Measurements from ENCODE around the gene EPHA1. TPM values are rescaled to one million over a fixed set of nuclear protein-coding genes. Genes with fewer than 3 reads are reported as not detected.

The EPHA1 gene
- total and polyA plus RNA-seq, 3 donors from 2014 or later: 5.9 to 9.8 (median 8.5) TPM

DNA sequence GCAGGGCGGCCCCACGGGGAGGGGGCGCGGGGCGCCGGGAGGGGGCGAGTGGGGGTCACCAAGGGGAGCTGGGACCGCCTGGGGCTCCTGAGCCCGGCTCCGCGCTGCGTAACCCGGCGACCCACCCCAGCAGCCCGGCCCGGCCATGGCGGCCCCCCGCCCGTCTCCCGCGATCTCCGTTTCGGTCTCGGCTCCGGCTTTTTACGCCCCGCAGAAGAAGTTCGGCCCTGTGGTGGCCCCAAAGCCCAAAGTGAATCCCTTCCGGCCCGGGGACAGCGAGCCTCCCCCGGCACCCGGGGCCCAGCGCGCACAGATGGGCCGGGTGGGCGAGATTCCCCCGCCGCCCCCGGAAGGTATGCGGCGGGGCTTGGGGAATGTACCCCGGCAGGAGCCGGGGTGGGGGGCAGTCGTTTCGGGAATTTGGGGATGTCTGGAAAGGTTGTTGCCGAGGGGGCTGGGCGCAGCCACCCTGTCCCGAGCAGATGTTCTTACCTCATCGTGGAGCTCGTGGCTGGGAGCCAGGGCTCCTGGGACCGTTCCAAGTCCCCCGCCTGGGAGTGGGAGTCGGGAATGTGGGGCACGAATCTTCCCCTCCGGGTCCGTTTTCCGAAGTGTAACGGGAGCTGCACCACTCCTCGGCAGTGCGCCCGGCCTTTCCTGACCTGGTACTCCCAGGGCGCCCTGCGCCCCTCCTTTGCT is 27.1 kb downstream of the EPHA1 start:
- Histone ChIP-seq H3K4me3 (peak overlapping the region; percentile 93 to 98), H3K27ac (peak overlapping the region; percentile 90 to 99), H3K27me3 (no peaks in the 10 kb centered on the region), H3K4me1 (peaks cover 46% of the 10 kb centered on the region), H3K36me3 (ENCODE audit: low read depth, missing control alignments) (no peaks in the 10 kb centered on the region), H3K9me3 (no peaks in the 10 kb centered on the region)
- intact Hi-C loops (cut with DNase I; ENCODE audit: low total_unique reads): no loop called here
- peak; percentile 79 for DNase-seq
- TF ChIP-seq CTCF (IDR thresholded peaks at IDR 0.05): no peak
- TF ChIP-seq POLR2A (IDR thresholded peaks at IDR 0.05): no peak
- 1% methylated on average over 19 to 58 of the region's 64 CpGs for WGBS, 2 donors

GRCh38 chr7:143380646-143381426 is 27.8 kb downstream of the EPHA1 start, which contains the start of gene ZYX:
Gene ZYX, plus strand, starts transcription at chr7:143381345. Its CDS starts 227 bp downstream, at chr7:143381572.
- Histone ChIP-seq H3K36me3 (ENCODE audit: low read depth, missing control alignments) (no peaks in the 10 kb centered on the region), H3K4me1 (peaks cover 45% of the 10 kb centered on the region), H3K4me3 (peak within 1 kb of the TSS; percentile 93 to 98), H3K27ac (peak within 1 kb of the TSS; percentile 90 to 99), H3K9me3 (no peaks in the 10 kb centered on the region), H3K27me3 (no peaks in the 10 kb centered on the region)
- intact Hi-C loops (cut with DNase I; ENCODE audit: low total_unique reads): no loop called here
- peak; percentile 96 for DNase-seq
- TF ChIP-seq POLR2A (IDR thresholded peaks at IDR 0.05) (no peak), CTCF (IDR thresholded peaks at IDR 0.05) (no peak)
- 0 to 1% methylated on average over 6 to 40 of the region's 72 CpGs for WGBS, 2 donors

DNA sequence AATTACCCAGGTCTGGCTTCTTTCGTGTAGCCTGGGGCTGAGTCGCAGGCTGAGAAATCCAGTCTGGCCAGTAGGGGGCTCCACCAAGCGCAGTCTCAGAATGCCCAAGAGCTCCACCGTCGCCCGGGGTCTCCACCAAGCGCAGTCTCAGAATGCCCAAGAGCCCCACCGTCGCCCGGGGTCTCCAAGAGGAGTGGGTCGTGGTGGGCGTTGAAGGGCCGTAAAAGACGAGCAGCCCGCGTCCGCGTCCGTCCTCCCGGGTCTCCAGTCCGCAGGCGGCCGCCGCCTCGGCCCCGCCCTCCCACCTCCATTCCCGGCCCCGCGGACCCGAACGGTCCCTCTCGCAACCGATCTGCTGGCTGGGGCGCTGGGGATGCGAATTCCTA is 28.4 kb downstream of the EPHA1 start:
- WGBS, 2 donors: 0% methylated on average over 8 to 35 of the region's 35 CpGs

DNA sequence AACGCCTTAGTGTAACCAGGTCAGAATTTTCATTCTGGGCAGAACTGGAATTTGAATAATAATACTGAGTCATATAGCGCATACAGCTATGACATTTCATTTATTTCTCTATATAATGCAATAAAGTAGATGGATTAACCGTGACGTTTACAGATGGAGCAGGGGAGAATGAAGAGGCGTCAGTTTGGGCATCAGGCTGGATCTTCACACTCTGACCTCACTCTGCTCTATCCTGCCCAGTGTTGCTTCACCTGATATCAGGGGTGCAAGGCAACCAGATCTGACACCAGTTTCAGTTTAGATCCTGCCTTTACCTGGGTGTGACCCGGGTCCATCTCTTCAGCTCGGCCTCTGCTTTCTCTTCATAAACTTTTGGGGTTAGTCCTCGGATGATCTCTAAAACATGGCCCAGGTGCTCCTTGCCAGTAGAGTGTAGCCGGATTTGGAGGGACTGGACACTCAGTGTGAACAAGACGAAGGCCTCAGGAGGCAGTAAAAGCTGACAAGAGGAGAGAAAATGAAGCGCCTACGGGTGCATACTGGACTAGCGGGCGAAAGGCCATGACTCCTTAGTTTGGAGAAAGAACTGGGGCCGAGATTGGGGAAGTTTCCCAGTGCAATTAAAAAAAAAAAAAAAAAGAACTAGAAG is 28.9 kb downstream of the EPHA1 start:
- peak overlapping the region; percentile 90 to 99 for H3K27ac ChIP-seq
- H3K4me3 ChIP-seq: peak overlapping the region; percentile 93 to 98
- 25 to 31% methylated on average over 15 of the region's 15 CpGs for WGBS, 2 donors
- peaks cover 43% of the 10 kb centered on the region for H3K4me1 ChIP-seq
- H3K36me3 ChIP-seq (ENCODE audit: low read depth, missing control alignments): no peaks in the 10 kb centered on the region
- H3K9me3 ChIP-seq: no peaks in the 10 kb centered on the region
- no peak for TF ChIP-seq POLR2A (IDR thresholded peaks at IDR 0.05)
- TF ChIP-seq CTCF (IDR thresholded peaks at IDR 0.05): no peak
- DNase-seq: no peak
- intact Hi-C loops (cut with DNase I; ENCODE audit: low total_unique reads): no loop called here
- no peaks in the 10 kb centered on the region for H3K27me3 ChIP-seq

More for the DNA sequence above, 28.4 kb downstream of the EPHA1 start:
- no peaks in the 10 kb centered on the region for H3K9me3 ChIP-seq
- TF ChIP-seq CTCF (IDR thresholded peaks at IDR 0.05) (peak; percentile 74 to 93 (median 87)), POLR2A (IDR thresholded peaks at IDR 0.05) (no peak)
- DNase-seq: peak; percentile 93
- peak overlapping the region; percentile 90 to 99 for H3K27ac ChIP-seq
- intact Hi-C loops (cut with DNase I; ENCODE audit: low total_unique reads): no loop called here
- H3K4me3 ChIP-seq: peak overlapping the region; percentile 93 to 98
- peaks cover 43% of the 10 kb centered on the region for H3K4me1 ChIP-seq
- H3K27me3 ChIP-seq: no peaks in the 10 kb centered on the region
- no peaks in the 10 kb centered on the region for H3K36me3 ChIP-seq (ENCODE audit: low read depth, missing control alignments)
